ENCODE results near the gene MRPS17.

MRPS17 gene

DNA sequence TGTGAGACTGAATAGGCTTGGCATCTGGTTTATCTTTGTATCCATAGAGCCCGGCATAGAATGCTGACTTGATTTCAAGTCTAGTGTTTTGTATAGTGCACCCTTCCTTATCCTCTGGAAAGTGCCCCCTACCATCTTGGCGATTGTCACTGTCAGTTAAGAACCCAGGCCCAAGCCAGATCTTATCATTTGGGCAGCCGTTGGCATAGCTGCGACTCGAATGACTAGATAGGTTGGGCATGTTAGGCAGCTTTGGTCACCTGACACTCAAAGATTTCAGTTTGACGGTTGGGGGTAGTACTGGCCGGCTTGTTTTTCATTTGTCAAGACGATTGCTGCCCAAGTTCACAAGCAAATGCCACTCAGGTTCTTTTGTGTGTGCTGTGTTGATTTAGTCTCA, 19.3 kb downstream of the MRPS17 start:
- TF ChIP-seq, protein P1, sequence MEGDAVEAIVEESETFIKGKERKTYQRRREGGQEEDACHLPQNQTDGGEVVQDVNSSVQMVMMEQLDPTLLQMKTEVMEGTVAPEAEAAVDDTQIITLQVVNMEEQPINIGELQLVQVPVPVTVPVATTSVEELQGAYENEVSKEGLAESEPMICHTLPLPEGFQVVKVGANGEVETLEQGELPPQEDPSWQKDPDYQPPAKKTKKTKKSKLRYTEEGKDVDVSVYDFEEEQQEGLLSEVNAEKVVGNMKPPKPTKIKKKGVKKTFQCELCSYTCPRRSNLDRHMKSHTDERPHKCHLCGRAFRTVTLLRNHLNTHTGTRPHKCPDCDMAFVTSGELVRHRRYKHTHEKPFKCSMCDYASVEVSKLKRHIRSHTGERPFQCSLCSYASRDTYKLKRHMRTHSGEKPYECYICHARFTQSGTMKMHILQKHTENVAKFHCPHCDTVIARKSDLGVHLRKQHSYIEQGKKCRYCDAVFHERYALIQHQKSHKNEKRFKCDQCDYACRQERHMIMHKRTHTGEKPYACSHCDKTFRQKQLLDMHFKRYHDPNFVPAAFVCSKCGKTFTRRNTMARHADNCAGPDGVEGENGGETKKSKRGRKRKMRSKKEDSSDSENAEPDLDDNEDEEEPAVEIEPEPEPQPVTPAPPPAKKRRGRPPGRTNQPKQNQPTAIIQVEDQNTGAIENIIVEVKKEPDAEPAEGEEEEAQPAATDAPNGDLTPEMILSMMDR (conservative IDR thresholded peaks at IDR 0.05; ENCODE audit: control insufficient read depth, insufficient read depth, low read depth, low read length) = no peak
- no peak for DNase-seq (ENCODE audit: low read depth)
- H3K4me3 ChIP-seq (ENCODE audit: control insufficient read depth, low read depth, low read length) = no peak overlapping the region

DNA sequence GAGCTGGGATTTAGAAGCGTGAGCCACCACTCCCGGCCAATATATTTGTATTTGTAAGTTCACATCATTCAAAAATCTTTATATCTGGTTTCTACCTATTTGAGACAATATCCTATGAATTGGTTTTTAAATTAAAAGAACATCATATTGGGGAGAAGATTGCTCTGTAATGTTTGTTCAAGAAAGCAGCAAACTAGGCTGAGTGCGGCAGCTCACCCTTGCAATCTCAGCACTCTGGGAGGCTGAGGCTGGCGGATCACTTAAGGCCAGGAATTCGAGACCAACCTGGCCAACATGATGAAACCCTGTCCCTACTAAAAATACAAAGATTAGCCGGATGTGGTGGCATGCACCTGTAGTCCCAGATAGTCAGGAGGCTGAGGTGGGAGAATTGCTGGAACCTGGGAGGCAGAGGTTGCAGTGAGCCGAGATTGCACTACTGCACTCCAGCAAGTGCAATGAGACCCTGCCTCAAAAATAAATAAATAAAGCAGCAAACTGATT, 22.1 kb downstream of the MRPS17 start:
- TF ChIP-seq, protein P1 (conservative IDR thresholded peaks at IDR 0.05; ENCODE audit: control insufficient read depth, insufficient read depth, low read depth, low read length) = no peak
- H3K4me3 ChIP-seq (ENCODE audit: control insufficient read depth, low read depth, low read length) = no peak overlapping the region
- DNase-seq (ENCODE audit: low read depth) = no peak

GRCh38 chr7:55975988-55976633, 24.4 kb downstream of the MRPS17 start:
- no peak for DNase-seq (ENCODE audit: low read depth)
- no peak overlapping the region for H3K4me3 ChIP-seq (ENCODE audit: control insufficient read depth, low read depth, low read length)
- TF ChIP-seq, protein P1 (conservative IDR thresholded peaks at IDR 0.05; ENCODE audit: control insufficient read depth, insufficient read depth, low read depth, low read length) = no peak

DNA sequence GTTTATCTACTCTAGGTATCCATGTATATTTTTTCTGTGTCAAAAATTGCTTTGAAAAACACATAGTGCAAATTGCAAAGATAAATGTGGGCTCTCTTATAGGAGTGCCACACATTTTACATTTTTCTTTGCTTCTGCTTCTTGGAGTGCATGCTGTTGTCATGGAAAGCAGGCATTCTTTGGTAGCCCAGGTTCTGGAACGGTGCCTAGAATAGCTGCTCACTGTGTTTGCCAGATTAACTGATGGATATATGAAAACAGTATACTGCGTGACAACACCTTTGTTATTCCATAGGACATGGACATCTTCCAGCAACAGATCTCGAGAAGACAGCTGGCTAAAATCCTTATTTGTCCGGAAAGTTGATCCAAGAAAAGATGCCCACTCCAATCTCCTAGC, 26.2 kb downstream of the MRPS17 start:
- no peak for DNase-seq (ENCODE audit: low read depth)
- H3K4me3 ChIP-seq (ENCODE audit: control insufficient read depth, low read depth, low read length) = no peak overlapping the region
- TF ChIP-seq, protein P1 (conservative IDR thresholded peaks at IDR 0.05; ENCODE audit: control insufficient read depth, insufficient read depth, low read depth, low read length) = no peak

GRCh38 chr7:55980266-55980665, 28.6 kb downstream of the MRPS17 start:
- TF ChIP-seq, protein P1 (conservative IDR thresholded peaks at IDR 0.05; ENCODE audit: control insufficient read depth, insufficient read depth, low read depth, low read length) = no peak
- DNase-seq (ENCODE audit: low read depth) = no peak
- H3K4me3 ChIP-seq (ENCODE audit: control insufficient read depth, low read depth, low read length) = no peak overlapping the region

DNA sequence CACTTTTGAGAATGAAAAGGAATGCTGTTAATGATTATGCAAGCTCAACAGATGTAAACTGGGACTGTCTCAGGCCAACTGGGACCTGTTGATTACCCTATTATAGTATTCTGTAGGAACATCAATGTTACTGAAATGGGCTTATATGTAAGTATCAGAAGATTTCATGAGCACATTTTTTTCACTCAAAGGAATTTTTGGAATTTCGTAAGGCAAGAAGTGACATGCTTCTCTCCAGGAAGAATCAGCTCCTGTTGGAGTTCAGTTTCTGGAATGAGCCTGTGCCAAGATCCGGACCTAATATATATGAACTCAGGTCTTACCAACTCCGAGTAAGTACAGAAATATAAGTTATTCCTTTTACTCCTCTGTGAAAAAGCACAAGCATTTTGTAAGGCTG, 31.9 kb downstream of the MRPS17 start:
- no peak for DNase-seq (ENCODE audit: low read depth)
- H3K4me3 ChIP-seq (ENCODE audit: control insufficient read depth, low read depth, low read length) = no peak overlapping the region
- TF ChIP-seq, protein P1 (conservative IDR thresholded peaks at IDR 0.05; ENCODE audit: control insufficient read depth, insufficient read depth, low read depth, low read length) = no peak

Data from fibroblast of mammary gland (primary cell).